Neuronal stem cell (in vitro differentiated cells): ENCODE results near the gene TIMP3.

Experiments
- DNase-seq: peaks from one replicate; pipeline ENCODE4 v3.0.0-alpha.2; 2013; ENCODE audit warnings: low spot score
- H2AFZ ChIP-seq: one replicate; pipeline ENCODE4 v1.6.1; 2013; ENCODE audit warnings: mild to moderate bottlenecking, low read length, inconsistent platforms
- H2AK5ac ChIP-seq: 2 replicates; pipeline ENCODE4 v1.6.1; 2013; ENCODE audit warnings: low read depth, mild to moderate bottlenecking, inconsistent platforms, low read length, moderate library complexity, mixed read lengths
- H2BK120ac ChIP-seq: 2 replicates; pipeline ENCODE4 v1.6.1; 2013; ENCODE audit warnings: low read depth, mild to moderate bottlenecking, inconsistent platforms, low read length, moderate library complexity, mixed read lengths
- H2BK12ac ChIP-seq: one replicate; pipeline ENCODE4 v1.6.1; 2013; ENCODE audit warnings: low read length, inconsistent platforms
- H2BK15ac ChIP-seq: 2 replicates; pipeline ENCODE4 v1.6.1; 2013; ENCODE audit warnings: mild to moderate bottlenecking, low read length, inconsistent platforms, mixed read lengths
- H2BK5ac ChIP-seq: one replicate; pipeline ENCODE4 v1.6.1; 2013; ENCODE audit warnings: inconsistent platforms, mild to moderate bottlenecking, low read length, moderate library complexity
- H3K14ac ChIP-seq: one replicate; pipeline ENCODE4 v1.6.1; 2013; ENCODE audit warnings: low read length, inconsistent platforms
- H3K18ac ChIP-seq: 2 replicates; pipeline ENCODE4 v1.6.1; 2013; ENCODE audit warnings: low read length, inconsistent platforms
- H3K23ac ChIP-seq: 2 replicates; pipeline ENCODE4 v1.6.1; 2013; ENCODE audit warnings: low read depth, mild to moderate bottlenecking, mixed read lengths, low read length, inconsistent platforms; ENCODE audit not compliant: poor library complexity
- H3K27ac ChIP-seq: replicated peaks from 3 replicates; pipeline ENCODE4 v1.5.1; 2013; ENCODE audit warnings: low read length, inconsistent platforms
- H3K27me3 ChIP-seq, 3 experiments: 2 replicates each; pipeline ENCODE4 v1.6.1; 2013; ENCODE audit warnings: low read length in 3 of 3, mild to moderate bottlenecking in 2 of 3, inconsistent platforms in 1 of 3, low read depth in 1 of 3, mixed read lengths in 1 of 3, moderate library complexity in 1 of 3; ENCODE audit not compliant: control insufficient read depth in 3 of 3, insufficient read depth in 3 of 3
- H3K36me3 ChIP-seq, 2 donors: replicated peaks in 1 of 2; 2 replicates each; pipeline ENCODE4 v1.6.1; 2013; ENCODE audit warnings: low read length in 2 of 2; ENCODE audit not compliant: control insufficient read depth in 2 of 2, insufficient read depth in 2 of 2
- H3K4ac ChIP-seq: 2 replicates; pipeline ENCODE4 v1.6.1; 2013; ENCODE audit warnings: inconsistent platforms, mild to moderate bottlenecking, low read length, moderate library complexity
- H3K4me1 ChIP-seq, 2 donors: 1 replicate in 1 of 2; 2 replicates in 1 of 2; pipeline ENCODE4 v1.6.1; 2013; ENCODE audit warnings: low read length in 2 of 2, low read depth in 1 of 2; ENCODE audit not compliant: control insufficient read depth in 2 of 2, insufficient read depth in 1 of 2
- H3K4me2 ChIP-seq: one replicate; pipeline ENCODE4 v1.6.1; 2013; ENCODE audit warnings: mild to moderate bottlenecking, low read length, inconsistent platforms; ENCODE audit not compliant: insufficient read depth, poor library complexity, severe bottlenecking
- H3K4me3 ChIP-seq, 2 donors: 2 replicates each; pipeline ENCODE4 v1.5.1; 2013; ENCODE audit warnings: low read length in 2 of 2, mild to moderate bottlenecking in 2 of 2, inconsistent platforms in 1 of 2, moderate library complexity in 1 of 2
- H3K79me1 ChIP-seq: one replicate; pipeline ENCODE4 v1.6.1; 2013; ENCODE audit warnings: low read depth, mild to moderate bottlenecking, inconsistent platforms, low read length, moderate library complexity
- H3K9ac ChIP-seq: one replicate; pipeline ENCODE4 v1.6.1; 2013; ENCODE audit warnings: mild to moderate bottlenecking, low read depth, low read length, inconsistent platforms; ENCODE audit not compliant: poor library complexity
- H3K9me3 ChIP-seq, 2 donors: replicated peaks in 1 of 2; 2 replicates each; pipeline versions ENCODE3 to v1.6.1; 2013; ENCODE audit warnings: low read length in 2 of 2, mild to moderate bottlenecking in 2 of 2, inconsistent platforms in 1 of 2, low read depth in 1 of 2, mixed read lengths in 1 of 2, moderate library complexity in 1 of 2; ENCODE audit not compliant: control insufficient read depth in 2 of 2, insufficient read depth in 1 of 2
- H4K8ac ChIP-seq: one replicate; pipeline ENCODE4 v1.6.1; 2013; ENCODE audit warnings: low read depth, mild to moderate bottlenecking, inconsistent platforms, low read length, moderate library complexity
- H4K91ac ChIP-seq: one replicate; pipeline ENCODE4 v1.6.1; 2013; ENCODE audit warnings: low read length, low read depth, mild to moderate bottlenecking, inconsistent platforms; ENCODE audit not compliant: poor library complexity
- WGBS, 2 donors: extraction: QIAGEN DNeasy Blood & Tissue Kit; methylation state at CpG; one replicate each; pipeline ENCODE4 v1.1.7; 2013; ENCODE audit warnings: missing lambda C conversion rate in 2 of 2, mixed read lengths in 1 of 2; ENCODE audit not compliant: insufficient read length in 2 of 2, insufficient replicate concordance in 1 of 2; ENCODE audit errors: extremely low coverage in 2 of 2; 5-methylcytosine and 5-hydroxymethylcytosine counted together

TIMP3 gene

DNA sequence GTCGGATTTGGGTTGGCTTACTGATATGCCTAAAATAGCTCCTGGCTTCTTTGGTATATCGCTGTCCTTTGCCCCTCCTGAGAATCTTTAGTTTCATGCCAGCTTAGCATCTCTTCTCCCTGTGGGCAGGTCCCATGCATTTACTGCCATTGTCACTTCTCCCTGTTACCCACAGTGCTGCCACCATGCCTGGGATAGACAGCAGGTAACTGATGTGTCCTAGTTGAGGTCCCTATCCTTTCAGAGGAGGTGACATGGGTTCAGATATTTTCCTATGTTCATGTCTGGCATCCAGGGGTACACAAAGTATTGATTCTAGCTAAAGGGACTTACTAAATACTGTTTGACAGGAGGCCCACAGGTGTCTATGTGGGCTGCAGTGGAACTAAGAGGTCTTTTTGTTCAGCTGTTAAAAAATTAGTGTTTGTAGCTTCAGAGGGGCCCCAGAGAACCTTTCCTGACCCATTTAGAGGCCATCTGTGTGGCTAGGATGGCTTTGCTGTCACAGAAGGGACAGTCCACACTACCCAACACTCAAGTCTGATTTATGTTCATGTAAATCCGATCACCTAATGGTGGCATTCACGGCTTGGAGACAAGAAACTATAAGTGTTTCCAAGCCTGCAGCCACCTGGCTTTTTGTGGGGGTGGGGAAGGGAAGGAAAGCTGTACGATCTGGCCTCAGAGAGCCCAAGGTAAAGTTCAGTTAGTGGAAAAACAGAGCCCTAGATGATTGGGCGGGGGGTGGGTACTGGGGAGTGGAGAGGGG, 8.5 kb downstream of the TIMP3 start:
- Histone ChIP-seq H3K27me3 (peaks cover 0 to 4% (median 0%) of the 10 kb centered on the region in 3 experiments), H3K36me3 (no peaks in the 10 kb centered on the region), H3K4ac (no peak overlapping the region), H2BK5ac (no peak overlapping the region), H2BK12ac (no peak overlapping the region), H3K14ac (no peak overlapping the region), H3K4me3 (no peak overlapping the region), H2AFZ (no peak overlapping the region), H4K8ac (no peak overlapping the region), H3K9ac (no peak overlapping the region), H3K9me3 (no peaks in the 10 kb centered on the region), H2BK120ac (no peak overlapping the region), H2BK15ac (no peak overlapping the region), H4K91ac (no peak overlapping the region), H2AK5ac (no peak overlapping the region), H3K4me2 (no peak overlapping the region), H3K23ac (no peak overlapping the region), H3K27ac (no peak overlapping the region), H3K79me1 (no peaks in the 10 kb centered on the region), H3K18ac (no peak overlapping the region), H3K4me1 (peaks cover 0 to 11% of the 10 kb centered on the region in 2 donors)
- DNase-seq: no peak
- WGBS, 2 donors: no CpG with 5 or more reads among the region's 6 CpGs

DNA sequence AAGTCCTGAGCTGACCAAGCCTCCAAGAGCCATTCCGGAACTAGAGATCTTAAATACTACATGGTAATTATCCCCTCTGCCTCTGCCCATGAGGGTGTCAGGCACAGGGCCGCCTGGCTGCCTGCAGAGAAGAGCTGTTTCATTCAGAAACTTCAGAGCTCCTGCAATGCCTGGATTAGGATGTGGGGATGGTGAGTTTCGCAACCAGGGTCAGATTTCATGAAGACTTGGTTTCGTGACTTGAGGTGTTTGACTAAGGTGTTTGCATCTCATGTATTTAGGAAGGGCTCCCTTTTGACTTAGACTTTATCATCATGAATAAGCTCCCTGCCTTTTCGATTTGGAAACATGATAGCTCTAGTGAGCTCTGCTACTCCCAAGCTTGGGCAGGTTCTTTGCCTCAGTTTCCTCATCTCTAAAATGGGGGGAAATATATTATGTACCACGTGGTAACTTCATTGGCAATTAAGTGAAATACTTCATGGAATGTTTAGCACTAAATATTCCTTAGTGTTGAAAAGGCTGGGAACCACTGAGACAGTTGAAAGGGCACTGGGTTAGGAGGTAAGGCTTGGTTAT, 9.1 kb downstream of the TIMP3 start:
- Histone ChIP-seq H3K27ac (no peak overlapping the region), H4K8ac (no peak overlapping the region), H3K79me1 (no peaks in the 10 kb centered on the region), H2BK5ac (no peak overlapping the region), H2AK5ac (no peak overlapping the region), H3K14ac (no peak overlapping the region), H3K9ac (no peak overlapping the region), H3K4ac (no peak overlapping the region), H3K27me3 (no peaks in the 10 kb centered on the region), H2BK120ac (no peak overlapping the region), H3K4me3 (no peak overlapping the region), H3K4me1 (peaks cover 0 to 8% of the 10 kb centered on the region in 2 donors), H3K18ac (no peak overlapping the region), H2AFZ (no peak overlapping the region), H3K4me2 (no peak overlapping the region), H3K23ac (no peak overlapping the region), H4K91ac (no peak overlapping the region), H3K9me3 (no peaks in the 10 kb centered on the region), H2BK12ac (no peak overlapping the region), H2BK15ac (no peak overlapping the region), H3K36me3 (no peaks in the 10 kb centered on the region)
- no peak for DNase-seq
- WGBS, 2 donors: no CpG with 5 or more reads among the region's 6 CpGs

- Histone ChIP-seq H3K79me1 (no peaks in the 10 kb centered on the region), H2BK15ac (no peak overlapping the region), H3K9ac (no peak overlapping the region), H3K36me3 (no peaks in the 10 kb centered on the region), H3K27ac (no peak overlapping the region), H4K91ac (no peak overlapping the region), H2AK5ac (no peak overlapping the region), H3K4ac (no peak overlapping the region), H3K4me1 (peaks cover 0 to 6% of the 10 kb centered on the region in 2 donors), H3K18ac (no peak overlapping the region), H4K8ac (no peak overlapping the region), H2BK5ac (no peak overlapping the region), H3K9me3 (no peaks in the 10 kb centered on the region), H2BK120ac (no peak overlapping the region), H3K4me3 (no peak overlapping the region), H3K27me3 (no peaks in the 10 kb centered on the region), H3K23ac (no peak overlapping the region), H3K4me2 (no peak overlapping the region), H2AFZ (no peak overlapping the region), H3K14ac (no peak overlapping the region), H2BK12ac (no peak overlapping the region)
- WGBS, 2 donors: no CpG with 5 or more reads among the region's 3 CpGs
- DNase-seq: no peak
Observed at GRCh38 chr22:32811788-32812545, 10.5 kb downstream of the TIMP3 start.

GRCh38 chr22:32814285-32814860, 12.9 kb downstream of the TIMP3 start:
- Histone ChIP-seq H2BK120ac (no peak overlapping the region), H2BK15ac (no peak overlapping the region), H3K79me1 (no peaks in the 10 kb centered on the region), H3K9me3 (no peaks in the 10 kb centered on the region), H3K9ac (no peak overlapping the region), H3K18ac (no peak overlapping the region), H3K14ac (no peak overlapping the region), H3K36me3 (no peaks in the 10 kb centered on the region), H3K4ac (no peak overlapping the region), H3K23ac (no peak overlapping the region), H3K4me3 (no peak overlapping the region), H4K91ac (no peak overlapping the region), H2BK5ac (no peak overlapping the region), H2AFZ (no peak overlapping the region), H2BK12ac (no peak overlapping the region), H3K4me2 (no peak overlapping the region), H2AK5ac (no peak overlapping the region), H3K27ac (no peak overlapping the region), H3K27me3 (no peaks in the 10 kb centered on the region), H4K8ac (no peak overlapping the region), H3K4me1 (peaks cover 0 to 6% of the 10 kb centered on the region in 2 donors)
- WGBS, 2 donors: no CpG with 5 or more reads among the region's 5 CpGs
- DNase-seq: no peak
